ENCODE data around the gene CREB5.

GRCh38 chr7:28497009-28497408, 84.7 kb downstream of the CREB5 start:
- TF ChIP-seq CTCF (conservative IDR thresholded peaks at IDR 0.05; ENCODE audit: low read length) (no peak), EZH2phosphoT487 (IDR thresholded peaks at IDR 0.05; ENCODE audit: borderline replicate concordance) (no peak)

Measured in Loucy (cell line).